ENCODE data around the gene PPP2CA. TPM values are rescaled to one million over a fixed set of nuclear protein-coding genes. Genes with fewer than 3 reads are reported as not detected.

Gene PPP2CA
- total and polyA plus RNA-seq, 9 of the 15 experiments (the other 6 are each of a cell fraction or from before 2014, with no cell fraction given), result 23.0 to 257 (median 109) TPM

DNA sequence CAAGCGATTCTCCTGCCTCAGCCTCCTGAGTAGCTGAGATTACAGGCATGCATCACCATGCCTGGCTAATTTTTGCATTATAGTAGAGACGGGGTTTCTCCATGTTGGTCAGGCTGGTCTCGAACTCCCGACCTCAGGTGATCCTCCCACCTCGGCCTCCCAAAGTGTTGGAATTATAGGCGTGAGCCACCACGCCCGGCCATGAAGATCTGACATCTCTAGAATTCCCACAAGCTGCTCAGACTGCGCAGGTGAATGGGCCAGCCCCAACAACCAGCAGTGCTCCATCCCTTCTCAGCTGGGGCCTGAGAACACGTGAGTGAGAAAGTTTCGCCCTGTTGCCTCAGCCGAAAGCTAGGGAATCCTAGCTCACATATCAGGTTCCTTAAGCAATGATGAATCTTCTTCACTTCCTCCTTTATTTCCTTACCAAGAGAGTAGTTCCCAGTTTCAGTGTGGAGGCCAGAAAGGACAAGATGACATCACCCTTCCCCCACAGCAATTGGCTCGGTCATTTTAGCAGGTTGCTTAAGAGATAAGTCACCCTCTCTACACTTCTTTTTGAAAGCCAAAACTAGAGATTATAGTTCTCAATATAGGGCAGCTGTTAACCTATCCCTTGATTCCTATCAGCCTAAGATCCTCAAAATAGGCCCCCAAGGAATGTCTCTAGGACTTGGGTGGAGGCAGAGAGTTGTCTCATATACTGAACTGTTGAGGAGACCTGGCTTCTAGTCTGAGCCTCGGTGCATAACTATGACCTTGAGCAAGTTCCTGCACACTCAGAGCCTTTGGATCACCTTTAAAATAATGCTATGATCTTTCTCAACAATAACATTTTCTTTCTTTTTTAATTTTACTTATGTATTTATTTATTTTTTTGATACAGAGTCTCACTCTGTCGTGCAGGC, 23.9 kb upstream of the PPP2CA start (continued):
- TF ChIP-seq NCOA4 (IDR thresholded peaks at IDR 0.05; ENCODE audit: partially characterized antibody), result no peak
- TF ChIP-seq PHB2 (IDR thresholded peaks at IDR 0.05; ENCODE audit: low read depth), result no peak
- TF ChIP-seq SNRNP70 (optimal IDR thresholded peaks at IDR 0.05; ENCODE audit: low read depth, low read length), result no peak
- no peak for TF ChIP-seq CSDE1 (IDR thresholded peaks at IDR 0.05)
- no peak for TF ChIP-seq OTX1 (CRISPR knock-in tag; IDR thresholded peaks at IDR 0.05)
- TF ChIP-seq POLR2G (IDR thresholded peaks at IDR 0.05; ENCODE audit: low read depth, low read length), result peak; percentile 40; the same call in 1 of the 2 replicates
- no peak for TF ChIP-seq CHD1 (IDR thresholded peaks at IDR 0.05; ENCODE audit: low read length)
- no peak for TF ChIP-seq SMAD2 (IDR thresholded peaks at IDR 0.05; ENCODE audit: low read depth, low read length)
- peak; percentile 70 for TF ChIP-seq ZNF197 (CRISPR knock-in tag; IDR thresholded peaks at IDR 0.05; ENCODE audit: low read depth)
- TF ChIP-seq, protein P1, sequence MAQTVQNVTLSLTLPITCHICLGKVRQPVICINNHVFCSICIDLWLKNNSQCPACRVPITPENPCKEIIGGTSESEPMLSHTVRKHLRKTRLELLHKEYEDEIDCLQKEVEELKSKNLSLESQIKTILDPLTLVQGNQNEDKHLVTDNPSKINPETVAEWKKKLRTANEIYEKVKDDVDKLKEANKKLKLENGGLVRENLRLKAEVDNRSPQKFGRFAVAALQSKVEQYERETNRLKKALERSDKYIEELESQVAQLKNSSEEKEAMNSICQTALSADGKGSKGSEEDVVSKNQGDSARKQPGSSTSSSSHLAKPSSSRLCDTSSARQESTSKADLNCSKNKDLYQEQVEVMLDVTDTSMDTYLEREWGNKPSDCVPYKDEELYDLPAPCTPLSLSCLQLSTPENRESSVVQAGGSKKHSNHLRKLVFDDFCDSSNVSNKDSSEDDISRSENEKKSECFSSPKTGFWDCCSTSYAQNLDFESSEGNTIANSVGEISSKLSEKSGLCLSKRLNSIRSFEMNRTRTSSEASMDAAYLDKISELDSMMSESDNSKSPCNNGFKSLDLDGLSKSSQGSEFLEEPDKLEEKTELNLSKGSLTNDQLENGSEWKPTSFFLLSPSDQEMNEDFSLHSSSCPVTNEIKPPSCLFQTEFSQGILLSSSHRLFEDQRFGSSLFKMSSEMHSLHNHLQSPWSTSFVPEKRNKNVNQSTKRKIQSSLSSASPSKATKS (CRISPR knock-in tag; IDR thresholded peaks at IDR 0.05), result no peak
- no peak for TF ChIP-seq SMAD3 (CRISPR knock-in tag; conservative IDR thresholded peaks at IDR 0.05)
- TF ChIP-seq, protein P2, sequence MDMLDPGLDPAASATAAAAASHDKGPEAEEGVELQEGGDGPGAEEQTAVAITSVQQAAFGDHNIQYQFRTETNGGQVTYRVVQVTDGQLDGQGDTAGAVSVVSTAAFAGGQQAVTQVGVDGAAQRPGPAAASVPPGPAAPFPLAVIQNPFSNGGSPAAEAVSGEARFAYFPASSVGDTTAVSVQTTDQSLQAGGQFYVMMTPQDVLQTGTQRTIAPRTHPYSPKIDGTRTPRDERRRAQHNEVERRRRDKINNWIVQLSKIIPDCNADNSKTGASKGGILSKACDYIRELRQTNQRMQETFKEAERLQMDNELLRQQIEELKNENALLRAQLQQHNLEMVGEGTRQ (CRISPR knock-in tag; IDR thresholded peaks at IDR 0.05), result peak; percentile 46; the same call in 1 of the 2 replicates
- TF ChIP-seq BCL6 (CRISPR knock-in tag; IDR thresholded peaks at IDR 0.05), result no peak
- TF ChIP-seq ZNF79 (CRISPR knock-in tag; IDR thresholded peaks at IDR 0.05; ENCODE audit: low read depth), result no peak
- TF ChIP-seq, protein P3, sequence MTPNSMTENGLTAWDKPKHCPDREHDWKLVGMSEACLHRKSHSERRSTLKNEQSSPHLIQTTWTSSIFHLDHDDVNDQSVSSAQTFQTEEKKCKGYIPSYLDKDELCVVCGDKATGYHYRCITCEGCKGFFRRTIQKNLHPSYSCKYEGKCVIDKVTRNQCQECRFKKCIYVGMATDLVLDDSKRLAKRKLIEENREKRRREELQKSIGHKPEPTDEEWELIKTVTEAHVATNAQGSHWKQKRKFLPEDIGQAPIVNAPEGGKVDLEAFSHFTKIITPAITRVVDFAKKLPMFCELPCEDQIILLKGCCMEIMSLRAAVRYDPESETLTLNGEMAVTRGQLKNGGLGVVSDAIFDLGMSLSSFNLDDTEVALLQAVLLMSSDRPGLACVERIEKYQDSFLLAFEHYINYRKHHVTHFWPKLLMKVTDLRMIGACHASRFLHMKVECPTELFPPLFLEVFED (CRISPR knock-in tag; conservative IDR thresholded peaks at IDR 0.05), result no peak
- no peak for TF ChIP-seq LARP7 (IDR thresholded peaks at IDR 0.05)
- peak; percentile 92 for TF ChIP-seq CEBPB (tag; IDR thresholded peaks at IDR 0.05)
- TF ChIP-seq SMARCB1 (IDR thresholded peaks at IDR 0.05; ENCODE audit: insufficient read length, low read depth), result no peak
- TF ChIP-seq SRSF1 (IDR thresholded peaks at IDR 0.05; ENCODE audit: low read depth, low read length), result no peak
- TF ChIP-seq SNIP1 (IDR thresholded peaks at IDR 0.05; ENCODE audit: low read depth), result no peak
- no peak for TF ChIP-seq SIRT6 (IDR thresholded peaks at IDR 0.05; ENCODE audit: low read depth, low read length)
- no peak for TF ChIP-seq ZNF586 (CRISPR knock-in tag; conservative IDR thresholded peaks at IDR 0.05)
- peak; percentile 78 for TF ChIP-seq CXXC5 (CRISPR knock-in tag; IDR thresholded peaks at IDR 0.05)
- no peak for TF ChIP-seq ZNF431 (CRISPR knock-in tag; IDR thresholded peaks at IDR 0.05)
- no peak for TF ChIP-seq ZFP1 (CRISPR knock-in tag; IDR thresholded peaks at IDR 0.05)
- TF ChIP-seq CC2D1A (IDR thresholded peaks at IDR 0.05), result no peak
- TF ChIP-seq SREBF1 (IDR thresholded peaks at IDR 0.05; ENCODE audit: borderline replicate concordance, low read depth, low read length), result peak; percentile 72; the same call in 1 of the 2 replicates

Data from K562 (cell line).